HepG2 (cell line): ENCODE results near the gene UFSP2. TPM values are rescaled to one million over a fixed set of nuclear protein-coding genes. Genes with fewer than 3 reads are reported as not detected.
A peak's percentile ranks its signal among the peaks of the same experiment; 100 is the strongest.

Experiments used
- ARNT2 ChIP-seq: sonication (generic); formaldehyde crosslinking; IDR thresholded peaks from 2 replicates; pipeline ENCODE4 v1.8.0; 2022; ENCODE audit warnings: mild to moderate bottlenecking, low read depth, missing genetic modification reagents, moderate library complexity
- BHLHE40 ChIP-seq: IDR thresholded peaks from 2 replicates; pipeline ENCODE4 v1.6.1; 2011; ENCODE audit warnings: low read length, improper control_type of control experiment
- CREB1 ChIP-seq, 2 experiments: fragments of 450-650 bp in 1 of 2; IDR thresholded peaks; 2 replicates each; pipeline ENCODE4 v1.6.1; 2016 to 2017; ENCODE audit warnings: control low read depth in 1 of 2, mild to moderate bottlenecking in 1 of 2, missing compliant biosample characterization in 1 of 2, missing genetic modification characterization in 1 of 2
- ELF1 ChIP-seq: sonication (generic); formaldehyde crosslinking; IDR thresholded peaks from 2 replicates; pipeline ENCODE4 v1.4.0; 2020; ENCODE audit warnings: missing genetic modification reagents
- HNRNPK ChIP-seq: fragments of 200-400 bp; formaldehyde crosslinking; IDR thresholded peaks from 2 replicates; pipeline ENCODE4 v1.6.1; 2018; ENCODE audit warnings: low read length, low read depth, moderate library complexity, mild to moderate bottlenecking; ENCODE audit not compliant: poor library complexity, severe bottlenecking
- KLF13 ChIP-seq: sonication (generic); formaldehyde crosslinking; IDR thresholded peaks from 2 replicates; pipeline ENCODE4 v1.4.0; 2020; ENCODE audit warnings: mild to moderate bottlenecking, missing genetic modification reagents
- PPARG ChIP-seq: conservative IDR thresholded peaks from 2 replicates; pipeline ENCODE4 v1.6.1; 2016; ENCODE audit warnings: missing biosample characterization, missing genetic modification reagents
- SIX1 ChIP-seq: sonication (generic); formaldehyde crosslinking; IDR thresholded peaks from 2 replicates; pipeline ENCODE4 v1.4.0; 2020; ENCODE audit warnings: missing genetic modification reagents, borderline replicate concordance
- SOX13 ChIP-seq, 3 experiments: fragments of 450-650 bp in 1 of 3; sonication (generic) in 1 of 3; formaldehyde crosslinking in 1 of 3; IDR thresholded peaks in 2 of 3; conservative IDR thresholded peaks in 1 of 3; 2 replicates each; pipeline versions ENCODE4 v1.5.0 to v1.6.1; 2016 to 2020; ENCODE audit warnings: antibody characterized with exemption in 1 of 3, mild to moderate bottlenecking in 1 of 3, missing compliant biosample characterization in 1 of 3, missing genetic modification reagents in 1 of 3, moderate library complexity in 1 of 3
- TEAD3 ChIP-seq: optimal IDR thresholded peaks from 2 replicates; pipeline ENCODE3; 2016; ENCODE audit warnings: borderline replicate concordance
- YEATS2 ChIP-seq: sonication (generic); formaldehyde crosslinking; IDR thresholded peaks from 2 replicates; pipeline ENCODE4 v1.4.0; 2020; ENCODE audit warnings: missing genetic modification reagents, borderline replicate concordance
- ZNF333 ChIP-seq: sonication (generic); formaldehyde crosslinking; IDR thresholded peaks from 2 replicates; pipeline ENCODE4 v1.4.0; 2020; ENCODE audit warnings: mild to moderate bottlenecking, missing genetic modification reagents, borderline replicate concordance
- ZNF556 ChIP-seq: sonication (generic); formaldehyde crosslinking; IDR thresholded peaks from 2 replicates; pipeline ENCODE4 v1.4.0; 2020; ENCODE audit warnings: mild to moderate bottlenecking, missing genetic modification reagents, borderline replicate concordance
- ZNF589 ChIP-seq: sonication (generic); formaldehyde crosslinking; conservative IDR thresholded peaks from 2 replicates; pipeline ENCODE4 v1.8.0; 2022; ENCODE audit warnings: mild to moderate bottlenecking, moderate library complexity, missing genetic modification reagents
- ZNF7 ChIP-seq: IDR thresholded peaks from 2 replicates; pipeline ENCODE4 v1.6.1; 2016; ENCODE audit warnings: missing biosample characterization, missing genetic modification reagents
- polyA plus RNA-seq, 8 experiments: library from polyadenylated mRNA; depleted of rRNA in 3 of 8; stranded (reverse) in 7 of 8; unstranded in 1 of 8; fragments of >200 nt; fragmentation: Illumina TruSeq in 4 of 8; extraction: Trizol in 4 of 8; gene quantifications; 2 replicates each; pipeline versions ENCODE4 v1.2.1 to v1.2.3, GENCODE V29; 2011 to 2016; ENCODE audit warnings: low read depth in 4 of 8, missing spikeins in 1 of 8, mixed read lengths in 1 of 8; ENCODE audit not compliant: insufficient read depth in 1 of 8
- total RNA-seq, 5 experiments: library from RNA; depleted of rRNA; stranded (reverse); fragments of >200 nt; fragmentation: Illumina TruSeq; extraction: Trizol; gene quantifications; 2 replicates each; pipeline ENCODE4 v1.2.3, GENCODE V29; 2016; ENCODE audit warnings: low read depth in 1 of 5
- TF ChIP-seq, protein P1 (sequence below): sonication (generic); formaldehyde crosslinking; IDR thresholded peaks from 2 replicates; pipeline ENCODE4 v1.5.1; 2020; ENCODE audit warnings: mild to moderate bottlenecking, missing genetic modification reagents, borderline replicate concordance
- TF ChIP-seq, protein P2 (sequence below): sonication (generic); formaldehyde crosslinking; IDR thresholded peaks from 2 replicates; pipeline ENCODE4 v1.4.0; 2020; ENCODE audit warnings: missing genetic modification reagents, borderline replicate concordance
- TF ChIP-seq, protein P3 (sequence below): conservative IDR thresholded peaks from 2 replicates; pipeline ENCODE4 v1.6.1; 2018; ENCODE audit warnings: missing genetic modification reagents
- TF ChIP-seq, protein P4 (sequence below): sonication (generic); IDR thresholded peaks from 2 replicates; pipeline ENCODE4 v1.6.1; 2016; ENCODE audit warnings: low read depth, borderline replicate concordance

Gene UFSP2
- total and polyA plus RNA-seq, 2 of the 13 experiments (the other 11 are each of a cell fraction or from before 2014, with no cell fraction given): 24.1 to 32.3 TPM

DNA sequence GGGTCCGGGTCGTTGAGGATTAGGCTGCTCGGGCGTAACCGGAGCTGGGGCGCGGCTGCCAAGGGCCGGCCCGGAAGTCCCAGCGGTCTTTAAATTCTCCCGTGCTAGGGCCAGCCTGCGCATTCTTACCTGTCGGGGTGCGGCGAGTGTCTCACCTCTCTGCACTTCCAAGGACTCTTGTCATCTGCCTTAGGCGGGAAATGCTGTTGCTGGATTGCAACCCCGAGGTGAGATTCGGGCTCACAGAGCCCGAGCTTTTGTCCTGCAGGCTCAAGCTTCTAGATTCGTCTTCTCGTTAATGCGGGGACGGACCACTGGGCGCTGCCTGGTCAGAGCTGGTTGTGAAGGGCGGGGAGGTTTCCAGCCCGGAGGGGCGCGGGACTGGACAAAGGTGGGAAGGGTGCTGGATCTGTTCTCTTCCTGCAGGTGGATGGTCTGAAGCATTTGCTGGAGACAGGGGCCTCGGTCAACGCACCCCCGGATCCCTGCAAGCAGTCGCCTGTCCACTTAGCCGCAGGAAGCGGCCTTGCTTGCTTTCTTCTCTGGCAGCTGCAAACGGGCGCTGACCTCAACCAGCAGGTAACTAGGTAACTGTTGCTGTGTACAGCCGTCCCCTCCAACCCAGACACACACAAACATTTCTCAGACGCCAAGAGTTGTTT lies 28.9 kb downstream of the UFSP2 start, which contains the start of gene ANKRD37 (continued):
- TF ChIP-seq, protein P1, sequence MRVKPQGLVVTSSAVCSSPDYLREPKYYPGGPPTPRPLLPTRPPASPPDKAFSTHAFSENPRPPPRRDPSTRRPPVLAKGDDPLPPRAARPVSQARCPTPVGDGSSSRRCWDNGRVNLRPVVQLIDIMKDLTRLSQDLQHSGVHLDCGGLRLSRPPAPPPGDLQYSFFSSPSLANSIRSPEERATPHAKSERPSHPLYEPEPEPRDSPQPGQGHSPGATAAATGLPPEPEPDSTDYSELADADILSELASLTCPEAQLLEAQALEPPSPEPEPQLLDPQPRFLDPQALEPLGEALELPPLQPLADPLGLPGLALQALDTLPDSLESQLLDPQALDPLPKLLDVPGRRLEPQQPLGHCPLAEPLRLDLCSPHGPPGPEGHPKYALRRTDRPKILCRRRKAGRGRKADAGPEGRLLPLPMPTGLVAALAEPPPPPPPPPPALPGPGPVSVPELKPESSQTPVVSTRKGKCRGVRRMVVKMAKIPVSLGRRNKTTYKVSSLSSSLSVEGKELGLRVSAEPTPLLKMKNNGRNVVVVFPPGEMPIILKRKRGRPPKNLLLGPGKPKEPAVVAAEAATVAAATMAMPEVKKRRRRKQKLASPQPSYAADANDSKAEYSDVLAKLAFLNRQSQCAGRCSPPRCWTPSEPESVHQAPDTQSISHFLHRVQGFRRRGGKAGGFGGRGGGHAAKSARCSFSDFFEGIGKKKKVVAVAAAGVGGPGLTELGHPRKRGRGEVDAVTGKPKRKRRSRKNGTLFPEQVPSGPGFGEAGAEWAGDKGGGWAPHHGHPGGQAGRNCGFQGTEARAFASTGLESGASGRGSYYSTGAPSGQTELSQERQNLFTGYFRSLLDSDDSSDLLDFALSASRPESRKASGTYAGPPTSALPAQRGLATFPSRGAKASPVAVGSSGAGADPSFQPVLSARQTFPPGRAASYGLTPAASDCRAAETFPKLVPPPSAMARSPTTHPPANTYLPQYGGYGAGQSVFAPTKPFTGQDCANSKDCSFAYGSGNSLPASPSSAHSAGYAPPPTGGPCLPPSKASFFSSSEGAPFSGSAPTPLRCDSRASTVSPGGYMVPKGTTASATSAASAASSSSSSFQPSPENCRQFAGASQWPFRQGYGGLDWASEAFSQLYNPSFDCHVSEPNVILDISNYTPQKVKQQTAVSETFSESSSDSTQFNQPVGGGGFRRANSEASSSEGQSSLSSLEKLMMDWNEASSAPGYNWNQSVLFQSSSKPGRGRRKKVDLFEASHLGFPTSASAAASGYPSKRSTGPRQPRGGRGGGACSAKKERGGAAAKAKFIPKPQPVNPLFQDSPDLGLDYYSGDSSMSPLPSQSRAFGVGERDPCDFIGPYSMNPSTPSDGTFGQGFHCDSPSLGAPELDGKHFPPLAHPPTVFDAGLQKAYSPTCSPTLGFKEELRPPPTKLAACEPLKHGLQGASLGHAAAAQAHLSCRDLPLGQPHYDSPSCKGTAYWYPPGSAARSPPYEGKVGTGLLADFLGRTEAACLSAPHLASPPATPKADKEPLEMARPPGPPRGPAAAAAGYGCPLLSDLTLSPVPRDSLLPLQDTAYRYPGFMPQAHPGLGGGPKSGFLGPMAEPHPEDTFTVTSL: peak; percentile 56; the same call in 1 of the 2 replicates
- TF ChIP-seq BHLHE40 (no peak), HNRNPK (no peak), ZNF589 (CRISPR knock-in tag) (no peak), ZNF333 (CRISPR knock-in tag) (peak; percentile 26; the same call in 1 of the 2 replicates), ZNF7 (CRISPR knock-in tag) (no peak), ZNF556 (CRISPR knock-in tag) (peak; percentile 66; the same call in 1 of the 2 replicates), KLF13 (CRISPR knock-in tag) (no peak), ARNT2 (CRISPR knock-in tag) (no peak), TEAD3 (CRISPR knock-in tag) (peak; percentile 9), CREB1 (IDR thresholded peaks at IDR 0.05) (no peak), CREB1 (CRISPR knock-in tag; IDR thresholded peaks at IDR 0.05) (peak; percentile 39; the same call in 1 of the 2 replicates), PPARG (CRISPR knock-in tag) (0 out of 2 replicates have a peak, but pooled peaks have one; percentile 9), SOX13 (IDR thresholded peaks at IDR 0.05) (no peak), SOX13 (CRISPR knock-in tag; conservative IDR thresholded peaks at IDR 0.05 in 1 of 2, IDR thresholded peaks at IDR 0.05 in 1 of 2) (no peak), ELF1 (CRISPR knock-in tag) (peak; percentile 69), SIX1 (peak; percentile 84; the same call in 1 of the 2 replicates), YEATS2 (CRISPR knock-in tag) (no peak; the same call in 1 of the 2 replicates)
- TF ChIP-seq, protein P2, sequence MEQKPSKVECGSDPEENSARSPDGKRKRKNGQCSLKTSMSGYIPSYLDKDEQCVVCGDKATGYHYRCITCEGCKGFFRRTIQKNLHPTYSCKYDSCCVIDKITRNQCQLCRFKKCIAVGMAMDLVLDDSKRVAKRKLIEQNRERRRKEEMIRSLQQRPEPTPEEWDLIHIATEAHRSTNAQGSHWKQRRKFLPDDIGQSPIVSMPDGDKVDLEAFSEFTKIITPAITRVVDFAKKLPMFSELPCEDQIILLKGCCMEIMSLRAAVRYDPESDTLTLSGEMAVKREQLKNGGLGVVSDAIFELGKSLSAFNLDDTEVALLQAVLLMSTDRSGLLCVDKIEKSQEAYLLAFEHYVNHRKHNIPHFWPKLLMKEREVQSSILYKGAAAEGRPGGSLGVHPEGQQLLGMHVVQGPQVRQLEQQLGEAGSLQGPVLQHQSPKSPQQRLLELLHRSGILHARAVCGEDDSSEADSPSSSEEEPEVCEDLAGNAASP: no peak
- TF ChIP-seq, protein P3, sequence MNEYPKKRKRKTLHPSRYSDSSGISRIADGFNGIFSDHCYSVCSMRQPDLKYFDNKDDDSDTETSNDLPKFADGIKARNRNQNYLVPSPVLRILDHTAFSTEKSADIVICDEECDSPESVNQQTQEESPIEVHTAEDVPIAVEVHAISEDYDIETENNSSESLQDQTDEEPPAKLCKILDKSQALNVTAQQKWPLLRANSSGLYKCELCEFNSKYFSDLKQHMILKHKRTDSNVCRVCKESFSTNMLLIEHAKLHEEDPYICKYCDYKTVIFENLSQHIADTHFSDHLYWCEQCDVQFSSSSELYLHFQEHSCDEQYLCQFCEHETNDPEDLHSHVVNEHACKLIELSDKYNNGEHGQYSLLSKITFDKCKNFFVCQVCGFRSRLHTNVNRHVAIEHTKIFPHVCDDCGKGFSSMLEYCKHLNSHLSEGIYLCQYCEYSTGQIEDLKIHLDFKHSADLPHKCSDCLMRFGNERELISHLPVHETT (CRISPR knock-in tag): no peak; the same call in 1 of the 2 replicates
- TF ChIP-seq, protein P4, sequence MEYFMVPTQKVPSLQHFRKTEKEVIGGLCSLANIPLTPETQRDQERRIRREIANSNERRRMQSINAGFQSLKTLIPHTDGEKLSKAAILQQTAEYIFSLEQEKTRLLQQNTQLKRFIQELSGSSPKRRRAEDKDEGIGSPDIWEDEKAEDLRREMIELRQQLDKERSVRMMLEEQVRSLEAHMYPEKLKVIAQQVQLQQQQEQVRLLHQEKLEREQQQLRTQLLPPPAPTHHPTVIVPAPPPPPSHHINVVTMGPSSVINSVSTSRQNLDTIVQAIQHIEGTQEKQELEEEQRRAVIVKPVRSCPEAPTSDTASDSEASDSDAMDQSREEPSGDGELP: peak; percentile 41; the same call in 1 of the 2 replicates
